OCI-M2 (cell line): Measurements from ENCODE around the gene MGAT5B.
"Not testable (repeated sequence)": the region's sequence is repeated elsewhere in the genome, so short reads cannot be mapped to it uniquely, and the experiment has no call there.

Experiments used
- DNase-seq: peaks from one replicate; lab custom pipeline; 2025; ENCODE audit not compliant: unreplicated experiment; lab: John Stamatoyannopoulos, UW

MGAT5B gene

GRCh38 chr17:76847031-76847430 lies 21.2 kb upstream of the MGAT5B start:
- no peak for DNase-seq

- DNase-seq = peak; percentile 37
Measured at GRCh38 chr17:76848670-76849069, 19.5 kb upstream of the MGAT5B start.

GRCh38 chr17:76849160-76849559 lies 19.0 kb upstream of the MGAT5B start:
- DNase-seq = not testable (repeated sequence)

- no peak for DNase-seq
Measured at GRCh38 chr17:76852843-76853242, 15.4 kb upstream of the MGAT5B start.

- no peak for DNase-seq
Measured at GRCh38 chr17:76855105-76855504, 13.1 kb upstream of the MGAT5B start.

GRCh38 chr17:76862079-76862478 lies 6.1 kb upstream of the MGAT5B start:
- DNase-seq = no peak

GRCh38 chr17:76862494-76862893 lies 5.7 kb upstream of the MGAT5B start:
- no peak for DNase-seq

GRCh38 chr17:76864024-76864423 lies 4.2 kb upstream of the MGAT5B start:
- DNase-seq = no peak

GRCh38 chr17:76865174-76865573 lies 3.0 kb upstream of the MGAT5B start:
- no peak for DNase-seq

- no peak for DNase-seq
Measured at GRCh38 chr17:76866203-76866602, 2.0 kb upstream of the MGAT5B start.

- no peak for DNase-seq
Measured at GRCh38 chr17:76866774-76867577, 1.2 kb upstream of the MGAT5B start.

GRCh38 chr17:76867578-76868175 lies 527 bp upstream of the MGAT5B start:
- DNase-seq = no peak

GRCh38 chr17:76868669-76869495 lies 678 bp downstream of the MGAT5B start:
- no peak for DNase-seq

- no peak for DNase-seq
Measured at GRCh38 chr17:76869496-76870376, 1.5 kb downstream of the MGAT5B start.

GRCh38 chr17:76870377-76870714 lies 2.1 kb downstream of the MGAT5B start:
- DNase-seq = no peak

- no peak for DNase-seq
Measured at GRCh38 chr17:76871668-76872067, 3.5 kb downstream of the MGAT5B start.

GRCh38 chr17:76872221-76872873 lies 4.1 kb downstream of the MGAT5B start:
- DNase-seq = no peak

- DNase-seq = no peak
Measured at GRCh38 chr17:76872874-76873221, 4.6 kb downstream of the MGAT5B start.

GRCh38 chr17:76873856-76874255 lies 5.7 kb downstream of the MGAT5B start:
- DNase-seq = no peak

- DNase-seq = no peak
Measured at GRCh38 chr17:76877437-76877836, 9.2 kb downstream of the MGAT5B start.

GRCh38 chr17:76878568-76878967 lies 10.4 kb downstream of the MGAT5B start:
- no peak for DNase-seq
